Urinary bladder (tissue), 4 donors: Measurements from ENCODE around the gene GNA12. TPM values are rescaled to one million over a fixed set of nuclear protein-coding genes. Genes with fewer than 3 reads are reported as not detected.

Experiments
- DNase-seq: peaks from one replicate; pipeline ENCODE4 v3.0.0-alpha.2; 2015; ENCODE audit errors: extremely low spot score
- H3K27ac ChIP-seq: one replicate; pipeline ENCODE4 v1.5.1; 2013; ENCODE audit warnings: low read depth, mild to moderate bottlenecking, moderate library complexity
- H3K36me3 ChIP-seq: one replicate; pipeline ENCODE4 v1.6.1; 2013; ENCODE audit warnings: mild to moderate bottlenecking, moderate library complexity; ENCODE audit not compliant: insufficient read depth
- H3K4me1 ChIP-seq: one replicate; pipeline ENCODE4 v1.6.1; 2013; ENCODE audit warnings: mild to moderate bottlenecking, moderate library complexity; ENCODE audit not compliant: insufficient read depth
- H3K4me3 ChIP-seq: one replicate; pipeline ENCODE4 v1.5.1; 2013; ENCODE audit warnings: low read depth, low read length
- WGBS: extraction: QIAGEN DNeasy Blood & Tissue Kit; methylation state at CpG from one replicate; pipeline ENCODE4 v1.1.7; 2013; 5-methylcytosine and 5-hydroxymethylcytosine counted together
- polyA plus RNA-seq: library from polyadenylated mRNA; stranded (reverse); fragments of 200-250 nt; gene quantifications from one replicate; pipeline ENCODE4 v1.2.3, GENCODE V29; 2013
- total RNA-seq: library from RNA; depleted of rRNA; stranded (reverse); fragments of >200 nt; gene quantifications from one replicate; pipeline ENCODE4 v1.2.3, GENCODE V29; 2014
- donor health status: healthy with polysubstance abuse.
- donor health status: healthy.

The GNA12 gene
- total and polyA plus RNA-seq, 2 donors, result 22.1 to 62.6 TPM

- 77% methylated on average over 18 of the region's 18 CpGs for WGBS
- Histone ChIP-seq H3K27ac (no peak overlapping the region), H3K4me3 (no peak overlapping the region), H3K4me1 (no peaks in the 10 kb centered on the region), H3K36me3 (no peaks in the 10 kb centered on the region)
- no peak for DNase-seq
These were observed 38.7 kb downstream of the GNA12 start for GRCh38 chr7:2805213-2805944.

DNA sequence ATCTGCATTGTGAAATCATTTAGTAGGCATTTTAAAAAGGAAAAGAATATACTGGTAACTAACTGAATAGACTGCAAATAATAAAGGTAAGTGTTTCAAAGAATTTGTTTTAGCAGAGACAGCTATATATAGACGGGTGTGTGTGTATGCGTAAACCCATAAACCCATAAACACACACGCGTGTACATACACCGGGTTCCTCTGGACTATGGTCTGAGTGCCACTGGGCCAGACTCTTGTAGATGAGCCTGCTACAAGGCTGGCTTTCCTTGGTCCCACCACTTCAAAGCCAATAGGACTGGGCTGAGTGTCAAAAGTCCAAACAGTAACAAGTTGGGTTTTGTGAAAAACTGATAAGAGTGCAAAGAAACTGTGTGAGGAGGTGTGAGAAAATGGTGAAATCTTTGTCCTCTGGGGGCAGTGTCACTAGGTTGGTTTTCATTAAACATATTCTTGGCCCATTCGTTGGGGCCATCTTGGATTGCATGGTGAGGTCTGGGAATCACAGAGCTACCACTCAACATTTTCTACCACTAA, 39.8 kb downstream of the GNA12 start:
- DNase-seq, result no peak
- H3K36me3 ChIP-seq, result no peaks in the 10 kb centered on the region
- H3K27ac ChIP-seq, result no peak overlapping the region
- WGBS, result 90% methylated on average over 6 of the region's 6 CpGs
- no peak overlapping the region for H3K4me3 ChIP-seq
- H3K4me1 ChIP-seq, result no peaks in the 10 kb centered on the region

DNA sequence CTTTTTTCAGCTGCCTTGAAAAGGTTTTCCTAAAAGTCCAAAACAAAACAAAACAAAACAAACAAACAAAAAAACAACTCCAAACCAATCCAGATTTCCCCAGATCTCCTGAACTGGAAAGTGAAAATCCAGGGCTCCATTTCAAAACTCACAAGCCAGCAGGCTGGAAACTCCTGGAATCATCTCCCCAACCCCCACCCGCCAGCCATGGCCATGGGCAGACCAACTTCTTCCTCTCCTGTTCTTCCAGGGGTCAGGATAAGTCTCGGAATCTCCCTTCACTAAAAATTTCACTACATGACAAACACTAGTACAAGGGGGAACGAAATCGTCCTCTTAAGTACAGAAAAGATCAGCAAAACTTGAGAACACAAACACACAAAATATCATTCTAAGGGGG, 40.4 kb downstream of the GNA12 start:
- H3K27ac ChIP-seq, result no peak overlapping the region
- H3K4me1 ChIP-seq, result no peaks in the 10 kb centered on the region
- H3K36me3 ChIP-seq, result no peaks in the 10 kb centered on the region
- no peak overlapping the region for H3K4me3 ChIP-seq
- DNase-seq, result no peak
- WGBS, result 86% methylated on average over 4 of the region's 4 CpGs

DNA sequence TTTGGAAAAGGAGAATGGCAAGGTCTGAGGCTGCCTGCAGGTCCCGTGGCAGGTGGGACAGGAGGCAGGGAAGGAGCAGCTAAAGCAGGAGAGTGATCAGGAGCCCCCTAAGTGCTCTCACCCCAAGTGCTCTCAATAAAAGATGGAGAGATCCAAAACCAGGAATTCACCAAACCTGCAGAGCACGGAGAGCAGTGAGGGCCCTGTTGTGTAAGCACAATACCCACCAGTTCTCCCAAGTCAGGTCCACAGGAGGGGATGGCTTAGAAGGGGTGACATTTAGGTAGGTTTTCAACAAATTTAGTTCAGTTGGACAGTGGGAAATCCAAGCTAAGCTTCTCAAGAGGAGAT, 40.8 kb downstream of the GNA12 start:
- DNase-seq, result no peak
- no peak overlapping the region for H3K27ac ChIP-seq
- H3K36me3 ChIP-seq, result no peaks in the 10 kb centered on the region
- WGBS, result 52% methylated on average over 2 of the region's 2 CpGs
- no peak overlapping the region for H3K4me3 ChIP-seq
- no peaks in the 10 kb centered on the region for H3K4me1 ChIP-seq

DNA sequence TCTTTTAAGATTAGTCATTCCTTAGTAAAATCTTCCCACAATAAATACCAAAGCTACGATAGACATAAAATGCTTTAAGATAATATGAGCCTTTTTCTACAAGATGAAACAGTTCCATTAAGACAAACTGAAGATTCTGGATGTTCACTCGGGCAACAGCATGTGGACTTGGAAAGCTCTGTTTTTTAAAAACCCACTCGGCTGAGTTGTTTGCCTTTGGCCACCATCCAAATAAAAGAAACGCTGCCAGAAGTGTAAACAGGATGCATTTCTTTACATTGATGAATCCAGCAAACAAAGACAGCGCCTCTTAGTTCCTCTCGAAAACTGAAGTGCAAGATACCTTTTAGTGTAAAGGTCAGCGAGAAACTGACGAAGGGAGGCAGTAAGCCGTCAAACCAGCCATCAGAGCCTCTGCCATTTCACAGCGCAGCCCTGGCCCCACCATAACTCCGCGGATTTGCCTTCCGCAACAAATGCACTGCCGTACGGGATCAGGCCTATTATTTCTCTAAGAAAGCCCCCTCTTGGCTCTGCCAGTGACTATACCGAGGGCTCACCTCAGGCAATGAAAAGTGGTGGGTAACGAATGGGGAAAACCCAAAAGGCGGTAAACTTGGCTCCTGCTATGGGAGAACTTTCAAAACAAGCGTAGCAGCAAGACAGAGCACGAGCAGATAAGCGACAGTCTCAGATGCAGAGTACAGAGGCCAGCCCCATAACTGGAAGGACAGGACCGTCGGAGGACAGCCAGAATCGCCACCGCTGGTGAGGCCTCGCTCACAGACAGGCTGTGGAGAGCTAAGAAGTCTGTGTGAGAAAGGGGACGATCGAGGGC, 41.4 kb downstream of the GNA12 start:
- Histone ChIP-seq H3K4me3 (peak overlapping the region; percentile 6), H3K4me1 (no peaks in the 10 kb centered on the region), H3K27ac (no peak overlapping the region), H3K36me3 (no peaks in the 10 kb centered on the region)
- no peak for DNase-seq
- WGBS, result 26% methylated on average over 28 of the region's 28 CpGs

DNA sequence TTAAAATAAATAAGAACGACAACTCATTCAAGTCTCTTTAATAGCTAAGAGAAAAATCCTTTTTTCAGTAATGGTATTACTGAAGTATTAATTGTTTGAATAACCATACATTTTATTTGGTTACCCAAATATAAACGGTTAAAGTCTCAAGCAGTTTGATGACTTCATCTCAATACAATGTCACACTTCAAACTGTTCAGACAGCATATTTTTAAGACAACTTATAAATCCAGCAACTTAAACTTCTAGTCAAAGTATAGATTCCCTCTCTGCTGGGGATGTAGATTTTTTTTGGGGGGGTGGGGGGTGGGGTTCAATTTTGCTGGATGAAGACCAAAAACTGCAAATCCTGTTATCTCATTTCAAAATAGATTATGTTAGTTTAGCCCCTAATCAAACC, 42.0 kb downstream of the GNA12 start:
- Histone ChIP-seq H3K4me1 (no peaks in the 10 kb centered on the region), H3K27ac (no peak overlapping the region), H3K4me3 (no peak overlapping the region), H3K36me3 (no peaks in the 10 kb centered on the region)
- no peak for DNase-seq
- 35% methylated on average over 2 of the region's 2 CpGs for WGBS

DNA sequence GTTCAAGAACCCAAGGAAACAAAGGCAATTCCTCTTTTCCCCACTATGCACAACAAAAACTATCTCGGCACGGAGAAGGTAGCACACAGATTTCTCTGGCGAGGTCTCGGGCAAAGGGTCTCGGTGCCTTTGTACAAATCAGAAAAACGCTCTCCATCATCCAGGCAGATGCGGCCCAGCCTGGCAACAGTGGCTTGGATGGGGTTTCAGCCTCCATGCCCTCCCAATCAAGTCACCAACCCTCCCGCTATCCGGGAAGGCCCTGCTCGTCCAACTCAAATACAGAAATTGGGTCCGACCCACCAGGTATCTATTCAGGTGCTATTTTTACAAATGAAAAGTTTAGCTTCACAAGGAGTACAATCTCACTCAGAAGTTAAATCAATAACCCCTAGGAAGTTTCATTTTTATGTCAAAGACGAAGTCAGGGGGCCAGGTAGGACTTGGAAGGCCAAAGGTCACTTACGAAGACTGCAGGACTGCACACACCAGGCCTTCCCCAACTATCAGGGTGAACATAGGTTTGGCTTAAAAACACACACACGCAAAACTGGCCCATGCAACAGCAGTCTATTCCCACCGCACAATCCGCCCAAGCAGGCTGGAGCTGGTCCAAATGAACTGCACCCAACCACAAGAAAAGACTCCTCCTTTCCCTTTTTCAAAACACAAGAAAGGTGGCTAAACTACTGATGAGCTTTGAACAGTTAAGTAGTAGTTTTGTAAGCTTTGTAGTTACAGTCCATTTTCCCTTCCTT, 43.0 kb downstream of the GNA12 start:
- DNase-seq, result no peak
- 78% methylated on average over 16 of the region's 16 CpGs for WGBS
- Histone ChIP-seq H3K4me3 (no peak overlapping the region), H3K4me1 (no peaks in the 10 kb centered on the region), H3K27ac (no peak overlapping the region), H3K36me3 (no peaks in the 10 kb centered on the region)

GRCh38 chr7:2800220-2800930, 43.7 kb downstream of the GNA12 start:
- WGBS, result 97% methylated on average over 14 of the region's 14 CpGs
- no peaks in the 10 kb centered on the region for H3K4me1 ChIP-seq
- no peak for DNase-seq
- no peak overlapping the region for H3K4me3 ChIP-seq
- no peak overlapping the region for H3K27ac ChIP-seq
- no peaks in the 10 kb centered on the region for H3K36me3 ChIP-seq

GRCh38 chr7:2799253-2799652, 44.9 kb downstream of the GNA12 start:
- no peak for DNase-seq
- Histone ChIP-seq H3K36me3 (no peaks in the 10 kb centered on the region), H3K27ac (no peak overlapping the region), H3K4me3 (no peak overlapping the region), H3K4me1 (no peaks in the 10 kb centered on the region)
- WGBS, result 95% methylated on average over 4 of the region's 4 CpGs

GRCh38 chr7:2798669-2799068, 45.4 kb downstream of the GNA12 start:
- 93% methylated on average over 2 of the region's 2 CpGs for WGBS
- no peaks in the 10 kb centered on the region for H3K4me1 ChIP-seq
- no peak overlapping the region for H3K27ac ChIP-seq

DNA sequence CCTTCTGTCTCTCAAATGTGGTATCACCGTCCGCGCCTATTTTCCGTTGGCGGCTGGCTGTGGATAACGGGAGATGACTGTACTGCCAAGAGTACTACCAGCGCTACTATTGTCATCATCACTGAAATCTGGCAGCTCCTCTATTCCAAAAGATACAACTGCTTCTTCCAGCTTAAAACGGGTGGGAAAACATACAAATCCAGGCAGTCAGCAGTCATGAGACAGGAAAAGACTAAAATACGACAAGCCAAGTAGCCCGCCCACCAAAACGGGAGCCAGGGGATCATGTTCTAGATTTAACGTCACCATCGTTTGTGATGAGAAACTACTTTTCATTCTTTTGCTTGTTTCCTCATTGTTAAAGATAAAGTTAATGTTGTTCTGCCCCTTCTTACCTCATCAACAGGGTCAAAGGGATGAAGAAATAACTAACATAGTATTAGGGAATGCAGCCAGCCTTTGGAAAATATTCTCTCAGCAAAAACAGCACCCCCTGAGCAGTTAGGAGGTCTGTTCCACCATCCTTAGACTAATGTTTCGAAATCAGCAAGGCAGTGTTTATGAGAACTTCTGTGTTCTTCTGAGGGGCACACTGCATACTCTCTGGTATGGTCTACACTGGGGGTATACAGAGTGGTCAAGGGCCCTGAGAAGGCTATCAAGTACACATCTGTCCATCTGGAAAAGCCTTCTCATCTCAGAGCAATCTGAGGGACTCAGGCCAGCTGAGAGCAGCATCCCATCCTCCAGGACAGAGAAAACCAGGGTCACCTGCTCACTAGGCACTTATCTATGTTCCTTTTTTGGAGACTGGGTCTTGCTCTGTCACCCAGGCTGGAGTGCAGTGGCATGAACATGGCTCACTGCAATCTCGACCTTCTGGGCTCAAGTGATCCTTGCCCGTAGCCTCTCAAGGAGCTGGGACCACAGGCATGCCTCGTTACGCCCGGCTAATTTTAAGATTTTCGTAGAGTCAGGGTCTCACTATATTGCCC, 47.5 kb downstream of the GNA12 start:
- H3K4me1 ChIP-seq, result no peaks in the 10 kb centered on the region
- 48% methylated on average over 20 of the region's 20 CpGs for WGBS
- no peaks in the 10 kb centered on the region for H3K36me3 ChIP-seq
- no peak for DNase-seq
- no peak overlapping the region for H3K4me3 ChIP-seq
- H3K27ac ChIP-seq, result peak overlapping the region; percentile 55

More at GRCh38 chr7:2798669-2799068, 45.4 kb downstream of the GNA12 start:
- DNase-seq, result no peak
- H3K4me3 ChIP-seq, result no peak overlapping the region
- H3K36me3 ChIP-seq, result no peaks in the 10 kb centered on the region

DNA sequence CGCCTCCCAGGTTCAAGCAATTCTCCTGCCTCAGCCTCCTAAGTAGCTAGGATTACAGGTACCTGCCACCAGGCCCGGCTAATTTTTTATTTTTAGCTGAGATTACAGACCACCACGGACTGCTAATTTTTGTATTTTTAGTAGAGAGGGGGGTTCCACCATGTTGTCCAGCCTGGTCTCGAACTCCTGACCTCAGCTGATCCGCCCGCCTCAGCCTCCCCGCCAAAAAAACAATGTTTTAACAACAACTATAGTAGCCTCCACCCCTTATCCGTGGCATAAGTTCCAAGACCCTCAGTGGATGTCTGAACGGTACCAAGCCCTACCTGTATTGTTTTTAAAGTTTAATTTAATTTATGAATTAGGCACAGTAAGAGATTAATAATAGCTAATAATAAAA, 48.2 kb downstream of the GNA12 start:
- H3K36me3 ChIP-seq, result no peaks in the 10 kb centered on the region
- H3K4me1 ChIP-seq, result no peaks in the 10 kb centered on the region
- no peak overlapping the region for H3K4me3 ChIP-seq
- DNase-seq, result no peak
- H3K27ac ChIP-seq, result peak overlapping the region; percentile 88
- WGBS, result 81% methylated on average over 9 of the region's 9 CpGs
